RWPE2 (cell line): ENCODE measurements around the gene SLCO6A1.
A peak's percentile ranks its signal among the peaks of the same experiment; 100 is the strongest.

Experiments used
- ATAC-seq: fragments of 200-7000 bp; cut with Tn5 transposase; 3 replicates; pipeline ENCODE4 v1.9.1; 2021; ENCODE audit warnings: low read depth
- DNase-seq: peaks from one replicate; pipeline ENCODE4 v3.0.0-alpha.2; 2020; ENCODE audit warnings: low spot score
- H3K27ac ChIP-seq: fragments of 450-650 bp; 2 replicates; pipeline ENCODE4 v1.5.1; 2017; ENCODE audit warnings: mild to moderate bottlenecking; ENCODE audit not compliant: poor library complexity, severe bottlenecking
- H3K27me3 ChIP-seq: fragments of 250-450 bp; sonication (Bioruptor Pico); 2 replicates; pipeline ENCODE4 v1.5.1; 2021; ENCODE audit warnings: mild to moderate bottlenecking, moderate library complexity; ENCODE audit not compliant: insufficient read depth, poor library complexity, severe bottlenecking
- H3K36me3 ChIP-seq: fragments of 250-450 bp; sonication (Bioruptor Pico); 2 replicates; pipeline ENCODE4 v1.5.1; 2020; ENCODE audit warnings: low read depth, mild to moderate bottlenecking, moderate library complexity
- H3K4me1 ChIP-seq: fragments of 250-450 bp; sonication (Bioruptor Pico); 2 replicates; pipeline ENCODE4 v1.5.1; 2021; ENCODE audit warnings: mild to moderate bottlenecking, moderate library complexity; ENCODE audit not compliant: insufficient read depth, poor library complexity, severe bottlenecking
- H3K4me3 ChIP-seq: fragments of 250-450 bp; sonication (Bioruptor Pico); 2 replicates; pipeline ENCODE4 v1.5.1; 2021; ENCODE audit warnings: mild to moderate bottlenecking, moderate library complexity; ENCODE audit not compliant: severe bottlenecking
- H3K9me3 ChIP-seq: fragments of 250-450 bp; sonication (Bioruptor Pico); 2 replicates; pipeline ENCODE4 v1.5.1; 2021; ENCODE audit warnings: mild to moderate bottlenecking, moderate library complexity; ENCODE audit not compliant: severe bottlenecking
- TF ChIP-seq, protein P1 (sequence below): fragments of 450-650 bp; IDR thresholded peaks from one replicate; pipeline ENCODE4 v1.5.1; 2017; ENCODE audit warnings: mild to moderate bottlenecking, moderate library complexity; ENCODE audit not compliant: poor library complexity, severe bottlenecking

SLCO6A1 gene

DNA sequence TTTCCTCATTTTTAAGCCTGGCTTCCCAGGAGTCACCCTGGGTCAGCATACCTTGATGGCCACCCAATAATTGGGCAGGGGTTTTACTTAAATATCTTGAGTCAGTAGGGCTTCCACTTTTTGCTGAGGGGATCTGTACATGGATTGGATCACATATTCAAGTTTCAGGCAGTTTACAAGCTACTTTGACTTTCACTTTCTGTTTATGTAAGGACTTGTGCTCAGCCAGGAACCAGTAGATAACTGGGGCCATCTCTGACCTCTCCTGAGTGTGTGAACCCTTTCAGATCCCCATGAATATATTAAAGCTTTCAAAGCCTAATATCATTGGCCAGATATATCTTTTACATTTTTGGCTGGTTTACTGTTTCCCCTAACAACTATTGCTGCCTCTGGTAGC, 45.1 kb downstream of the SLCO6A1 start:
- H3K9me3 ChIP-seq = no peaks in the 10 kb centered on the region
- no peaks in the 10 kb centered on the region for H3K4me1 ChIP-seq
- H3K4me3 ChIP-seq = no peak overlapping the region
- TF ChIP-seq, protein P1, sequence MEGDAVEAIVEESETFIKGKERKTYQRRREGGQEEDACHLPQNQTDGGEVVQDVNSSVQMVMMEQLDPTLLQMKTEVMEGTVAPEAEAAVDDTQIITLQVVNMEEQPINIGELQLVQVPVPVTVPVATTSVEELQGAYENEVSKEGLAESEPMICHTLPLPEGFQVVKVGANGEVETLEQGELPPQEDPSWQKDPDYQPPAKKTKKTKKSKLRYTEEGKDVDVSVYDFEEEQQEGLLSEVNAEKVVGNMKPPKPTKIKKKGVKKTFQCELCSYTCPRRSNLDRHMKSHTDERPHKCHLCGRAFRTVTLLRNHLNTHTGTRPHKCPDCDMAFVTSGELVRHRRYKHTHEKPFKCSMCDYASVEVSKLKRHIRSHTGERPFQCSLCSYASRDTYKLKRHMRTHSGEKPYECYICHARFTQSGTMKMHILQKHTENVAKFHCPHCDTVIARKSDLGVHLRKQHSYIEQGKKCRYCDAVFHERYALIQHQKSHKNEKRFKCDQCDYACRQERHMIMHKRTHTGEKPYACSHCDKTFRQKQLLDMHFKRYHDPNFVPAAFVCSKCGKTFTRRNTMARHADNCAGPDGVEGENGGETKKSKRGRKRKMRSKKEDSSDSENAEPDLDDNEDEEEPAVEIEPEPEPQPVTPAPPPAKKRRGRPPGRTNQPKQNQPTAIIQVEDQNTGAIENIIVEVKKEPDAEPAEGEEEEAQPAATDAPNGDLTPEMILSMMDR = no peak
- DNase-seq = no peak
- 0 out of 2 replicates have a peak, but pooled peaks cover 3% of the 10 kb centered on the region for H3K36me3 ChIP-seq
- peak; percentile 29; the same call in 1 of the 3 replicates for ATAC-seq
- H3K27ac ChIP-seq = no peak overlapping the region
- H3K27me3 ChIP-seq = no peaks in the 10 kb centered on the region

GRCh38 chr5:102451082-102451481, 47.7 kb downstream of the SLCO6A1 start:
- no peak overlapping the region for H3K27ac ChIP-seq
- 0 out of 2 replicates have a peak, but pooled peaks cover 3% of the 10 kb centered on the region for H3K36me3 ChIP-seq
- no peaks in the 10 kb centered on the region for H3K4me1 ChIP-seq
- ATAC-seq = 0 out of 3 replicates have a peak, but pooled peaks have one; percentile 19
- H3K27me3 ChIP-seq = peaks cover 6% of the 10 kb centered on the region
- TF ChIP-seq, protein P1 = no peak
- no peak for DNase-seq
- no peak overlapping the region for H3K4me3 ChIP-seq
- H3K9me3 ChIP-seq = no peaks in the 10 kb centered on the region

DNA sequence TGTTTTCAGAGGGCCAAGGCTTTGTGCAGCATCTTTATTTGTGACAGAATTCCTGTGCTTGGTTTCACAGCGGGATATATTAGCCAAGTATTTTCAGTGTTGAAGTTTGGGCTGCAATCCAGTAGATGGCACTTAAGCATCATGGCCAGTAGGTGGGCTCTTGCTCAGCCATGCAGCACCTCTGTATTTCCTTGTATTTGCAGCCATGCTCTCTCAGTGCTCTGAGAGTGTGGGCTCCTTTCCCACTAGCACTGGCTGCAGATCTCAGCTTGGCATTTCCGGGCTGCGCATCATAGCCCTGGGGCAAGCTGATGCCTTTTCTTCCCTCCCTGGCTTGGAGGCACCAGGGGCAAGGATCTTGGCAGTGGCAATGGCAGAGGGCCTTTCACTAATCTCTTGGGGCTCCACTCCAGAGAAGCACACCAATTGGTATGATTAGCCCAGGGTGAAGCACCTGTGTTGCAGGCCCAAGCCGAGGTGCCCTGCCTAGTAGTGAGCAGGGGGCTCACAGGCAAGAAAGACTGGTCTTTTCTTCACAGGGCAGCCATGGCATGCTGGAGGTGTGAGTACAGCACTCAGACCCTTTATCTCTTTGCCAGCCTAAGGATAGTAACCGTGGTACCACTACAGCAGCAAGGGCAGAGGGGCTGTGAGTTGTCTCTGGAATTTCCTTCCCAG, 48.3 kb downstream of the SLCO6A1 start:
- Histone ChIP-seq H3K27ac (no peak overlapping the region), H3K4me1 (no peaks in the 10 kb centered on the region), H3K36me3 (0 out of 2 replicates have a peak, but pooled peaks cover 3% of the 10 kb centered on the region), H3K9me3 (no peaks in the 10 kb centered on the region), H3K27me3 (peaks cover 6% of the 10 kb centered on the region), H3K4me3 (no peak overlapping the region)
- ATAC-seq (peak; percentile 38; the same call in 1 of the 3 replicates), DNase-seq (no peak)
- TF ChIP-seq, protein P1 = peak; percentile 36

GRCh38 chr5:102433473-102433872, 65.3 kb downstream of the SLCO6A1 start:
- H3K27ac ChIP-seq = no peak overlapping the region
- H3K36me3 ChIP-seq = no peaks in the 10 kb centered on the region
- TF ChIP-seq, protein P1 = no peak
- no peaks in the 10 kb centered on the region for H3K27me3 ChIP-seq
- no peaks in the 10 kb centered on the region for H3K4me1 ChIP-seq
- DNase-seq (peak; percentile 37), ATAC-seq (no peak)
- no peaks in the 10 kb centered on the region for H3K9me3 ChIP-seq
- no peak overlapping the region for H3K4me3 ChIP-seq

- ATAC-seq = no peak
- TF ChIP-seq, protein P1 = peak; percentile 10
- H3K27ac ChIP-seq = no peak overlapping the region
- H3K4me1 ChIP-seq = no peaks in the 10 kb centered on the region
- peaks cover 10% of the 10 kb centered on the region for H3K27me3 ChIP-seq
- no peak for DNase-seq
- no peaks in the 10 kb centered on the region for H3K36me3 ChIP-seq
- no peaks in the 10 kb centered on the region for H3K9me3 ChIP-seq
- H3K4me3 ChIP-seq = no peak overlapping the region
Observed at GRCh38 chr5:102421647-102422046, 77.2 kb downstream of the SLCO6A1 start.
